SK-N-MC (cell line): Measurements from ENCODE around the gene BPHL.

Experiments
- EZH2 ChIP-seq: fragments of 200-600 bp; sonication (generic); IDR thresholded peaks from one replicate; pipeline ENCODE4 v1.6.1; 2017; ENCODE audit warnings: antibody characterized with exemption
- POLR2AphosphoS5 ChIP-seq: IDR thresholded peaks from 2 replicates; pipeline ENCODE4 v1.6.1; 2012; ENCODE audit warnings: mild to moderate bottlenecking, low read depth, low read length, borderline replicate concordance

DNA sequence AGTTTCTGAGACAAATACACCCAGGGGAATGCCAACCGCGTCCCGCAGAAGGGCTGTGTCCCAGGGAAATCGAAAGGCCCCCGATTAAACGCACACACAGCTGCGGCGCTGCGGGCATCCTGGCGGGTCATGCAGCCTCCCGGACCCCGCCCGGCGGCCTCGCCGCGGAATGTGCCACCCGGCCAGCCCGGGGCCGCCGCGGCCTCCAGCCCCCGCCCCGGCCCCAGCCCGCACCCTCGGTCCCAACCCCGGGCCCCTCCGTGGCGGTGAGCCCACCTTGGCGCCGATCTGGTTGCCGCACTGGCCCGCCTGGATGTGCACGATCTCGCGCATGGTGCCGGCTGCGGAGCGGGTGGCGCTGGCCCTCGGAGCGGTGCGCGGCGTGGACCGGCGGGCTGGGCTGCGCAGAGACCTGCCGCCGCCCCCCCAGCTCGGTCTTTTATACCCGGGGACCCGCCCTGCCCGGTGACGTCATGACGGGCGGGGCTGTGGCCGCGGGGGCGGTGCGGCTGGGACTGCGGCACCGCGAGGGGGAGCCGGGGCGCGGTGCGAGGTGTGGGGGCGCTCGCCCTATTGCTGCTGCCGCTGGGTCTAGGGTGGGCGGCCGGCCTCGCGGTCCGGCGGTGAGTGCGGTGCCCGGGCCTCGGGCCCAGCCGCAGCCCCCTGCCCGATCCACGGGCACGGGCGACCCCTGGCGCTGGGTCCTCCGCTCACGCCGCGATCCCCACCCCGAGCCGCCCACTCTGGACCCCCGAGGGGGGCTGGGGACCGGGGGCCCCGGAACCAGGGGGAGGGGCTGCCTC lies 38.8 kb downstream of the BPHL start, which contains the start of gene TUBB2A:
- TF ChIP-seq EZH2 = no peak
- peak; percentile 90 for TF ChIP-seq POLR2AphosphoS5
